Measurements from ENCODE around the gene CALD1.

The CALD1 gene

GRCh38 chr7:134778941-134779740 lies at the start of gene CALD1:
Gene CALD1, plus strand, starts transcription at chr7:134779634. Its CDS starts 88,100 bp downstream, at chr7:134867734.
- no peak for DNase-seq

- no peak for DNase-seq
Measured at GRCh38 chr7:134729895-134730294, 49.5 kb upstream of the CALD1 start.

DNA sequence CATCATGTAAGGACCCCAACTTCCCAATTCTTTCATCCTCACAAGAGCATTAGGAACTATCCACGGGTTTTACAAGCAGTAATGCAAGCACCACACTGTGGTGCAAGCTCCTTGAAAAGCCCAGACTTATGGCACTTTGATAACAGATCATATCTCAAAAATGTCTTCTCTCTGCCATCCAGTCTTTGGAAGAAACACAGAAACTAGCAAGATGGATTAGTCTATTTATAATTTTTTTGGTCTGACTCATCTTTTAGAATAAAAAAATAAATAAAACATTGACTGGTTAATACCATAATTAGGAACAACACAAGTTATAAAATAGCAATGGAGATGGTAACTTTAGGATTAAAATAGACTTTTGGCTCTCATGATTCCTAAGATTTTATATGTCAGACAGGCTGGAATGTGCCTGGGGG lies 49.0 kb upstream of the CALD1 start:
- no peak for DNase-seq

- DNase-seq: no peak
Measured at GRCh38 chr7:134731616-134732015, 47.8 kb upstream of the CALD1 start.

- no peak for DNase-seq
Measured at GRCh38 chr7:134732728-134733127, 46.7 kb upstream of the CALD1 start.

DNA sequence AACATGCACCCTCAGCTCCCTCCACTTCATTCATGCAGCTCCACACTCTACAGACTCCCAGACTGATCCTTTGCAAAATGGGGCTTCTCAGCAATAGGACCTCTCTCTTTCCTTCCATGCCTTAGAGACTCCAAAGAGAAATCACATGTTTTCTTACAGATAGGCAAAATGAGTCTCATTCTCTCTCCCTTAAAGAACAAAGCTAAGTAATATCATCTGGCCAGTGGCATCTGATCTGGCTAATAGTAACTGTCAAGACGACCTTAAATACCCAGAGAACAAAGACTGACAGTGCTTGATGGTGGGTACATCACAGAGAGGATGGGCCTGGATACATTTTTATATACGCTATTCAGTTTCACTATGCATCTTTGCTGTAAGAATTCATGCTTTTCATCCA lies 43.1 kb upstream of the CALD1 start:
- DNase-seq: no peak

- no peak for DNase-seq
Measured at GRCh38 chr7:134737566-134738345, 41.7 kb upstream of the CALD1 start.

DNA sequence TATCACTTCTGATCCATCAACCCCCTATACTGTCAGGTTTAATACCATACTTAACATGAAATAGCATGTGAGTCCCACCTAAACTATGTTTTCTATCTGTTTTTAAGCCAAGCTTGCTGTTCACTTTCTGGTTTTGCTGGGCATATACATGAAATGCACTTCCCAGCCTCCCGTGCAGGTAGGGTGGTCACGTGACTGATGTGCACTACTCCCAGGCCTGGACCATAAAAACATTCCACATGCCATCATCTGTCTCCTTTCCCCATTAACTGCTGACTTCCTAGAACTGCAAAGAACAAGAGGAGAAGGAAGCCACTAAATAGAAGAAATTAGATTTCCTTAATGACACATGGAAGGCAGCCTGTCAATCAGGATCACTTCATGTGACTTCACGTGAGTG lies 40.1 kb upstream of the CALD1 start:
- no peak for DNase-seq

DNA sequence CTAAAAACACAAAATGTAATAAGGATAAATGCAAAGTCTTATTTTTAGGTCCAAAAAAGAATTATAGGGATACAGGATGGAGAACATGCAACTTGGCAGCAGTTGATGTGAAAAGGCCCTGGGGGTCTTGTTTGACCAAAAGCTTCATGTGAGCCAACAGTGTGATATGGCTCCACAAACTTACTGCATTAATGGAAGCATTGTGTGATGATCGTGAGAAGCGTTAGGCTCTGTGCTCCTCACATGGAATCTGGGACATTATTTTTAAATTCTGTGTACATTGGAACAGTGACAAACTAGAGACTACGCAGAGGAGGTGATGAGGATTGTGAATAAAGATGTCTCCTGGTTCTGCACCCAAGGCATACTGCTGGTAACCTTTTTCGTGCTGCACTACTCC lies 39.1 kb upstream of the CALD1 start:
- no peak for DNase-seq

GRCh38 chr7:134741907-134742635 lies 37.4 kb upstream of the CALD1 start:
- no peak for DNase-seq

- no peak for DNase-seq
Measured at GRCh38 chr7:134742688-134743350, 36.6 kb upstream of the CALD1 start.

GRCh38 chr7:134744569-134744968 lies 34.9 kb upstream of the CALD1 start:
- no peak for DNase-seq

DNA sequence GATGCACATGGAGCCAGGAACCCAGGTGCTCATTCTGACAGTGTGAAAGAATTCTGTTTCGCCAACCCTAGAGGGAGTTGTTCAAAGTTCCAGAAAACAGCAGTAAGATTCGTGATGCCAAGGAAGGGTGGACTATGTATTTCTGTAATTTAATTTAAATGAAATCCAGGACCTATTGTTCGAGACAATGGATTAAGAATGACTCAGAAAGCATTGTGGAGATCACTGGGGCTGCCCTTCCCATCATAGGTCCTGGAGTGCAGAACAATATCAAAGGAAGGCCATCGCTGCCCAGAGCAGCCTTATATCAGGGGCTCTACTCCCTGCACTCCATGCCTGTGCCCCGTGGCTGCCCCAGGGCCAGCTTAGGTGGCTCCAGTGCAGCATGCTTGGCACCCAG lies 32.1 kb upstream of the CALD1 start:
- no peak for DNase-seq

- peak in 3 of 4 experiments; percentile 6 to 50 (median 32) for DNase-seq
Measured at GRCh38 chr7:134750083-134751062, 29.1 kb upstream of the CALD1 start.

GRCh38 chr7:134752006-134752760 lies 27.3 kb upstream of the CALD1 start:
- DNase-seq: no peak

DNA sequence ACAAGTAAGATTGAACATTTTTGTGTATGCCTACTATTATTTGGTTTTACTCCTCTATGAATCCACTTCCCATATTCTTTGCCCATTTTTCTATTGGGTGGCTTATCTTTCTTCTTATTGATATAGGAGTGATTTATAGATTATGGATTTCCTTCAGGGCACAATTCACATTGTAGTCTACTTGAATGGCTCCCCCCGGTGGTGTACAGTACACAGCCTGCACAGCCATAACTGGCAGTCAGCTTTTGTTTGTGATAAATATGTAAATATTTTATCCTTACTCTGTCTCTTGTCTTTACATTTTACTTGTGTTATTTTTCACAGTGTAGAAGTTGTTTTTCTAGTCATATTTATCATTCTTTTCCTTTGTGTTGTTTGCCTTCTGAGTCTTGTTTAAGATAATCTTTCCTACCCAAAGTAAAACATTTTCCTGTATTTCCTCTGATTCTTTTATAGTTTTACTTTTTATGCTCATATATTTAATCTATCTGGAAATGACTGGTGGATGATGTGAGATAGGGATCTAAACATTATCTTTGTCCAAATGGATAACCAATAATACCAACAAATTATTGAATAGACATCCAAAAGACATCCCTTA lies 23.9 kb upstream of the CALD1 start:
- DNase-seq: peak in 1 of 4 experiments; percentile 34

DNA sequence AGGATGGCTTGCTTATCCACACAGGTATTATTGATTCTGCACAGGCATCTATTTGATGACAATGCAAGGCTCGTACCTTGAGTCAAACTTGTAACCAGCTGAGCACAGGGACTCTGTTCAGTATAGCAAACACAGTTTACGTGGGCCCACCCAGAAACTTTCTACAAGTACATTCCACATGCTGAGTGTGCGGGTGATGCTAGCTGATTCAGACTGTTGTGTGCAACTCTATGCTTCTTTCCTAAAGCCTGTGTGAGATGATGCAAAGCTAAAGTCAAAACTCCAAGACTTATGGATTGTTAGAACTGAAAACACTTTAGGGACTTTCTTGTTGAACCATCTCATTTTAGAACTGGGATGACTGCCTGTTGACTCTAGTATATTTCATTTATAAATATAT lies 21.5 kb upstream of the CALD1 start:
- DNase-seq: no peak

DNA sequence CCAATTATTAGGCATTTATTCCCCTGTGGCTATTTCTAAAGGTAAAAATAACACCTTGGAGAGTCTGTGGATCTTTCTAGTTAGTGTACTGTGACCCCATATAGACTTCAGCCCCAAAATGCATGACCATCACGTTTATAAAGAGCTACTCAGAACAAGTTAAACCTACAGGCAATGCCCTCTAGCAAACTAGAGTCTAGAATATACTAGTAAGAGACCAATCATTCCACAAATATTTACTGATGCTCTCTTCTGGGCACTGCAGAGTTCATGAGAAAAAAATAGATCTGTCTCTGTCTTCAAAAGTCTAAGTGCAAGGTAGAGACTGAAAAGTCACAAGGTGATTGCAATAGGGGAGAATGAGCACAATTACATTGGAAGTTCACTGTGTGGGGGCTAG lies 20.5 kb upstream of the CALD1 start:
- no peak for DNase-seq

- DNase-seq: no peak
Measured at GRCh38 chr7:134761266-134761665, 18.2 kb upstream of the CALD1 start.

GRCh38 chr7:134763960-134764359 lies 15.5 kb upstream of the CALD1 start:
- no peak for DNase-seq

All from activated naive CD4-positive, alpha-beta T cell (primary cell).